HFF-Myc (cell line): Measurements from ENCODE around the gene NFS1.

Source experiments
- DNase-seq: peaks from one replicate; pipeline ENCODE4 v3.0.0-alpha.2; 2011; ENCODE audit warnings: low read depth; ENCODE audit errors: extremely low read depth
- H3K4me3 ChIP-seq: replicated peaks from 2 replicates; pipeline ENCODE4 v1.5.1; 2011; ENCODE audit warnings: low read depth, mild to moderate bottlenecking, control low read depth, low read length
- CTCF ChIP-seq: IDR thresholded peaks from 2 replicates; pipeline ENCODE4 v1.5.1; 2012; ENCODE audit warnings: mild to moderate bottlenecking, low read depth, low read length, control low read depth; ENCODE audit errors: missing control alignments

NFS1 gene

GRCh38 chr20:35635652-35636051 is 63.5 kb downstream of the NFS1 start:
- no peak for TF ChIP-seq CTCF
- DNase-seq, result no peak
- H3K4me3 ChIP-seq, result no peak overlapping the region

- no peak for TF ChIP-seq CTCF
- no peak for DNase-seq
- no peak overlapping the region for H3K4me3 ChIP-seq
These were observed 66.5 kb downstream of the NFS1 start for GRCh38 chr20:35632539-35633115.

- H3K4me3 ChIP-seq, result no peak overlapping the region
- TF ChIP-seq CTCF, result no peak
- DNase-seq, result no peak
These were observed 68.5 kb downstream of the NFS1 start for GRCh38 chr20:35630636-35631035.

GRCh38 chr20:35629427-35630145 is 69.6 kb downstream of the NFS1 start:
- DNase-seq, result no peak
- no peak for TF ChIP-seq CTCF
- H3K4me3 ChIP-seq, result no peak overlapping the region

GRCh38 chr20:35627121-35627520 is 72.0 kb downstream of the NFS1 start:
- no peak for DNase-seq
- no peak overlapping the region for H3K4me3 ChIP-seq
- no peak for TF ChIP-seq CTCF

- H3K4me3 ChIP-seq, result no peak overlapping the region
- no peak for TF ChIP-seq CTCF
- DNase-seq, result no peak
These were observed 72.7 kb downstream of the NFS1 start for GRCh38 chr20:35626386-35627001.
